Measurements from ENCODE around the gene MYL4.
"Not testable (repeated sequence)": the region's sequence is repeated elsewhere in the genome, so short reads cannot be mapped to it uniquely, and the experiment has no call there.

MYL4 gene

DNA sequence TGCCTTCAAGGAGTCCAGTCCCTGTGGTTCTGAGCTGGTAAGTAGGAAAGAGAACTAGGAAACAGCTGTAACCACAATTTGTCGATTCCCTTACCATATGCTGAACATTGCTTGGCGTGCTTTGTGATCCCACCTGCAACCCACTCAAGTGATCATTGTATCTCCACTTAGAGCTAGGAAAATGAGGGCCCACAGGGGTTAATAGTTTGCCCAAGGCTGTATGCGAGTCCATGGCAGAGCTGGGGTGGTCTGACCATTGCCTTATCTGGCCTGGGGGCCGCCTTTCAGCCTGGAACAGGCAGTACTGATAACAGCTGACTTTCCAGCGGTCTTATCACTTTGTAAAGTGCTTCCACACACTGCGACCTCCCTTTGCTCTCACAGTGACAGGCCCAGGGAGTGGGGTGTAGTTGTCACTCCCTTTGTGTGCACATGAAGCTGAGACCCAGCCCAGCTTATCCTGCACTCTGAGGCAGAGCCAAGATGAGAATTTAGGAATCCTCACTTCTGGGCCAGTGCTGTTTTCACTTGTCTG is 9.8 kb downstream of the MYL4 start:
- no peaks in the 10 kb centered on the region for H3K36me3 ChIP-seq (ENCODE audit: control insufficient read depth in 5 of 5, insufficient read depth in 5 of 5, low read length in 5 of 5)
- H3K27me3 ChIP-seq (ENCODE audit: control insufficient read depth in 5 of 5, insufficient read depth in 4 of 5, low read length in 5 of 5), result no peaks in the 10 kb centered on the region
- H3K9me3 ChIP-seq (ENCODE audit: control insufficient read depth in 5 of 5, low read length in 5 of 5), result no peaks in the 10 kb centered on the region
- peaks cover 0 to 26% (median 6%) of the 10 kb centered on the region in 5 donors for H3K4me1 ChIP-seq (ENCODE audit: control insufficient read depth in 5 of 5, insufficient read depth in 5 of 5, low read length in 5 of 5)
- no peak overlapping the region for H3K9ac ChIP-seq (ENCODE audit: low read length in 5 of 5)
- no peak overlapping the region for H3K27ac ChIP-seq (ENCODE audit: low read depth, low read length)
- no peak overlapping the region for H3K4me3 ChIP-seq (ENCODE audit: low read depth in 1 of 5, low read length in 5 of 5)

DNA sequence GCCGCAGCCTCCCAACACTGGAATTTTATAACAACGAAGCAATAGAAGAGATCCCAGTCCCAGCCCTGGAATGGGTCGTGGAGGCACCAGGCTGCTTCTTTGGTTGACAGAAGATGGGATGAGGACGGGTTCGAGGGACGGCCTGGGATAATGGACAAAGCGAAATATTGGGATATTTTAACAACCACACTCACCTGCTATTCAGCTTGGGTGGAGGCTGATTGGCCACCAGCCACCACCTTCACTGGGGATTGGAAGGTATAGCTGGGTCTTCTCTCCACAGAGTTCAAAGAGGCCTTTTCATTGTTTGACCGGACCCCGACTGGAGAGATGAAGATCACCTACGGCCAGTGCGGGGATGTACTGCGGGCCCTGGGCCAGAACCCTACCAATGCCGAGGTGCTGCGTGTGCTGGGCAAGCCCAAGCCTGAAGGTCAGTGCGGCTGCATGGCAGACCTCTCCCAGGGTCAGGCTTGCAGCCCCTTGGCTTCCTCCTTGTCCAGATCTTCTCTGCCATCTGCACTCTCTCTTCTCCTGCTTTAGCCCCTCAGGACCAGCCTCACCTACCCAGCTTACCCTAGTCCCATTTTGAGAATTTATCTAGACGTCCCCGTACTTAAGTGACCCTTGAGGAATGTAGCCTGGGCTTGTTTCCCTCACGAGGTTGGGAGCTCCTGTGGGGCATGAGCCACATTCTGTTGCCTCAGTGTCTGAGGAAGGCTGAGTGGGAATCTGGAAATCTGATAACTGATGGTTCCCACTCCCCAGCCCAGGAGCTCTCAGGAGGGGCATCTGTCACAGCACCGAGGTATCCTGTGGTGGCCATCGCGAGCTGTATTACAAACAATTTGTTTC is 10.7 kb downstream of the MYL4 start:
- no peaks in the 10 kb centered on the region for H3K27me3 ChIP-seq (ENCODE audit: control insufficient read depth in 5 of 5, insufficient read depth in 4 of 5, low read length in 5 of 5)
- H3K4me3 ChIP-seq (ENCODE audit: low read depth in 1 of 5, low read length in 5 of 5), result no peak overlapping the region
- peaks cover 2 to 33% (median 12%) of the 10 kb centered on the region in 5 donors for H3K4me1 ChIP-seq (ENCODE audit: control insufficient read depth in 5 of 5, insufficient read depth in 5 of 5, low read length in 5 of 5)
- H3K36me3 ChIP-seq (ENCODE audit: control insufficient read depth in 5 of 5, insufficient read depth in 5 of 5, low read length in 5 of 5), result no peaks in the 10 kb centered on the region
- H3K27ac ChIP-seq (ENCODE audit: low read depth, low read length), result no peak overlapping the region
- H3K9ac ChIP-seq (ENCODE audit: low read length in 5 of 5), result no peak overlapping the region
- no peaks in the 10 kb centered on the region for H3K9me3 ChIP-seq (ENCODE audit: control insufficient read depth in 5 of 5, low read length in 5 of 5)

DNA sequence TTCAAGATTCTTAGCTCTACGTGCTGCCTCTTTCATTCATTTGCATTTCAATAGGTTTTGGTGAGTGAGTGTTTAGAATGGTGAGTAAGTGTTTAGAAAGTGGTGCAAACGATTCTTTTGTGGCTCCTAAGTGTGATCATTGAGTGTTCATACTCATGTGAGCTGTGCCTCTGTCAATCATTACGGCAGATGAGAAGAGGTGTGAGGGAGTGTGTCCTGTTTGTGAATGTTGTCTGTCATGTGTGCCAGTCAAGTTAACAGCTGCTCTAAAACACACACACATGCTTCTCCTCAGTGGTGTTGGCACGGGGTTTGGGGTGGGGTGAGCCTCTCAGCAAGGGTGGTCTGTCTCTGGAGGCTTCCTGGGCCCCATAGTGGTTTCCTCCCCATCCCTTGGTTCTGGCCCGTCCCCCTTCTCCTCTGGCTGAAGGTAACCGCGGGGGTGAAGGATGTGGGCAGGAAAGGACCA is 11.4 kb downstream of the MYL4 start:
- H3K27ac ChIP-seq (ENCODE audit: low read depth, low read length), result no peak overlapping the region
- H3K4me3 ChIP-seq (ENCODE audit: low read depth in 1 of 5, low read length in 5 of 5), result no peak overlapping the region
- no peaks in the 10 kb centered on the region for H3K9me3 ChIP-seq (ENCODE audit: control insufficient read depth in 5 of 5, low read length in 5 of 5)
- no peak overlapping the region for H3K9ac ChIP-seq (ENCODE audit: low read length in 5 of 5)
- peaks cover 7 to 40% (median 18%) of the 10 kb centered on the region in 5 donors for H3K4me1 ChIP-seq (ENCODE audit: control insufficient read depth in 5 of 5, insufficient read depth in 5 of 5, low read length in 5 of 5)
- H3K27me3 ChIP-seq (ENCODE audit: control insufficient read depth in 5 of 5, insufficient read depth in 4 of 5, low read length in 5 of 5), result no peaks in the 10 kb centered on the region
- no peaks in the 10 kb centered on the region for H3K36me3 ChIP-seq (ENCODE audit: control insufficient read depth in 5 of 5, insufficient read depth in 5 of 5, low read length in 5 of 5)

DNA sequence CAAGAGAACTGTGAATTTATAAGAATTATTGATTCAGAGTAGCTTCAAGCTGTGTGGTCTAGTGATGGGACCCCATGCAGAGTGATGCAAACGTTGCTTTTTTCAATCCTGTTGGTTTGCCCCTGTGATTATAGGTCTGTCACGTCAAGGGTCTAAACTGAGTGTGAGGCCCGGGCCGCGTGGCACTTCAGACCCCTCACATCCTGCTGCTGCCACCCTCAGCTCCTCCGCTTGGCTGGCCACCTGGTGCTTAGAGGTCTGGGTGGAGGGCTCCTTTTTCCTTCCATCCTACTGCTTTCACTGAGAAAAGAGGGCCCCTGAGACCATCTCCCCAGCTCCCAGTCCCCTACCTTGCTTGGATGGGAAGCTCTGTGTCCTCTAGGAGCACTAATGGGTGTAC is 12.0 kb downstream of the MYL4 start:
- Histone ChIP-seq H3K4me3 (ENCODE audit: low read depth in 1 of 5, low read length in 5 of 5) (no peak overlapping the region), H3K9me3 (ENCODE audit: control insufficient read depth in 5 of 5, low read length in 5 of 5) (no peaks in the 10 kb centered on the region), H3K9ac (ENCODE audit: low read length in 5 of 5) (no peak overlapping the region), H3K4me1 (ENCODE audit: control insufficient read depth in 5 of 5, insufficient read depth in 5 of 5, low read length in 5 of 5) (peaks cover 11 to 46% (median 24%) of the 10 kb centered on the region in 5 donors), H3K36me3 (ENCODE audit: control insufficient read depth in 5 of 5, insufficient read depth in 5 of 5, low read length in 5 of 5) (no peaks in the 10 kb centered on the region), H3K27me3 (ENCODE audit: control insufficient read depth in 5 of 5, insufficient read depth in 4 of 5, low read length in 5 of 5) (no peaks in the 10 kb centered on the region), H3K27ac (ENCODE audit: low read depth, low read length) (no peak overlapping the region)

DNA sequence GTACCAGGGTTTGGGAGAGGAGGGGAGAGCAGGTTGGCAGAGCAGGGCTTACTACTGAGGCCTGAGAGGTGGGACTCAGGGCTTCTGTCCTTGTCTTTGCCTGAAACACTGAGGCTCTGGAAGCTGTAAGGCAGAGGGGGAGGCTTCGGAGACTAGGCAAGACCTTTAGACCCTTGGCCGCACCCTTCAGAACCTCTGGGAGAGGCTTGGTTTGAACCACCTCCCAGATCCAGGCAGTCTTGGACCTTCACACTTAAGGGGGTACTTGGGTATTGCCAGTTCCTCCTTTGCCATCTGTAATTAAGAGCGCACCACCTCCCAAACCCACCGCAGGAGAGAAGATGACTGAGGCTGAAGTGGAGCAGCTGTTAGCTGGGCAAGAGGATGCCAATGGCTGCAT is 12.9 kb downstream of the MYL4 start:
- no peaks in the 10 kb centered on the region for H3K27me3 ChIP-seq (ENCODE audit: control insufficient read depth in 5 of 5, insufficient read depth in 4 of 5, low read length in 5 of 5)
- H3K36me3 ChIP-seq (ENCODE audit: control insufficient read depth in 5 of 5, insufficient read depth in 5 of 5, low read length in 5 of 5), result no peaks in the 10 kb centered on the region
- H3K9me3 ChIP-seq (ENCODE audit: control insufficient read depth in 5 of 5, low read length in 5 of 5), result no peaks in the 10 kb centered on the region
- peaks cover 12 to 51% (median 27%) of the 10 kb centered on the region in 5 donors for H3K4me1 ChIP-seq (ENCODE audit: control insufficient read depth in 5 of 5, insufficient read depth in 5 of 5, low read length in 5 of 5)
- H3K9ac ChIP-seq (ENCODE audit: low read length in 5 of 5), result no peak overlapping the region
- no peak overlapping the region for H3K27ac ChIP-seq (ENCODE audit: low read depth, low read length)
- no peak overlapping the region for H3K4me3 ChIP-seq (ENCODE audit: low read depth in 1 of 5, low read length in 5 of 5)

DNA sequence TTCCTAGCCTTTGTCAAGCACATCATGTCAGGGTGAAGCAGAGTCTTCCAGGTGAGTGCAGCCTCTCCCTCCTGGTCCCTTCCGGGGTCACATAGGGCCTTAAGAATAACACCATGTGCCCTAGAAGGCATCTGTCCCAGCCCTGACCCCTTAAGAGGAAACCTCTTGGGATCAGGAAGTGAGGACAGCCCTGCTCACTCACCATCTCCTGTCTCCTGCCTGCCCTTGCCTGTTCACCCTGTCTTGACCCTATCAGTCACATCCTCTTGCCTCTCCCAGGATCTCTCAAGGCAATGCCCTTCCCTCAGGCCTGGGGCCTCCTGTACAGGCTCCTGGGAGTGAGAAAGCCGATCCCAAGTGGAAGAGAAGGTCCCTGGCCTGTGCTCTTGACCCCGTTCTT is 13.9 kb downstream of the MYL4 start:
- Histone ChIP-seq H3K4me1 (ENCODE audit: control insufficient read depth in 5 of 5, insufficient read depth in 5 of 5, low read length in 5 of 5) (peaks cover 12 to 45% (median 27%) of the 10 kb centered on the region in 5 donors), H3K27ac (ENCODE audit: low read depth, low read length) (no peak overlapping the region), H3K9ac (ENCODE audit: low read length in 5 of 5) (no peak overlapping the region), H3K9me3 (ENCODE audit: control insufficient read depth in 5 of 5, low read length in 5 of 5) (no peaks in the 10 kb centered on the region), H3K36me3 (ENCODE audit: control insufficient read depth in 5 of 5, insufficient read depth in 5 of 5, low read length in 5 of 5) (no peaks in the 10 kb centered on the region), H3K27me3 (ENCODE audit: control insufficient read depth in 5 of 5, insufficient read depth in 4 of 5, low read length in 5 of 5) (no peaks in the 10 kb centered on the region), H3K4me3 (ENCODE audit: low read depth in 1 of 5, low read length in 5 of 5) (no peak overlapping the region)

DNA sequence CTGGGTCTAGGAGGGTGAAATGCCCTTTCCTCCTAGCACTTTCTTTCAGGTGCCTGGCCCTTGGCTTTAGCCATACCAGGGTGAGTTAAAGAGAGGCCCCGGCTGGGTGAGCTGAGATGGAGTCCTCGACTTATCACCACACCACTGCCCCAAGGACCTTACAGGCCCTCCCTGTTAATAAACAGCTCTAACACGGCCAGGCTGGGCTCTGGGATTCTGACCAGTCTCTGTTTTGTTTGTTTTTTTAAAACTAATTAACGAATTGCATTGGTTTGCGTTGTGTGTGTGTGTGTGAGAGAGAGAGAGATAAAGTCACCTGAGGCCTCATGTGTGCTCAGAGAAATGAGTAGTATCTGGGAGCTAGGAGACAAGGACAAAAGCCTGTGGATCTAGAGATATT is 14.3 kb downstream of the MYL4 start:
- H3K4me1 ChIP-seq (ENCODE audit: control insufficient read depth in 5 of 5, insufficient read depth in 5 of 5, low read length in 5 of 5), result peaks cover 12 to 45% (median 27%) of the 10 kb centered on the region in 5 donors
- H3K9ac ChIP-seq (ENCODE audit: low read length in 5 of 5), result no peak overlapping the region
- no peaks in the 10 kb centered on the region for H3K27me3 ChIP-seq (ENCODE audit: control insufficient read depth in 5 of 5, insufficient read depth in 4 of 5, low read length in 5 of 5)
- H3K27ac ChIP-seq (ENCODE audit: low read depth, low read length), result peak overlapping the region; percentile 97
- no peak overlapping the region for H3K4me3 ChIP-seq (ENCODE audit: low read depth in 1 of 5, low read length in 5 of 5)
- no peaks in the 10 kb centered on the region for H3K36me3 ChIP-seq (ENCODE audit: control insufficient read depth in 5 of 5, insufficient read depth in 5 of 5, low read length in 5 of 5)
- H3K9me3 ChIP-seq (ENCODE audit: control insufficient read depth in 5 of 5, low read length in 5 of 5), result no peaks in the 10 kb centered on the region

DNA sequence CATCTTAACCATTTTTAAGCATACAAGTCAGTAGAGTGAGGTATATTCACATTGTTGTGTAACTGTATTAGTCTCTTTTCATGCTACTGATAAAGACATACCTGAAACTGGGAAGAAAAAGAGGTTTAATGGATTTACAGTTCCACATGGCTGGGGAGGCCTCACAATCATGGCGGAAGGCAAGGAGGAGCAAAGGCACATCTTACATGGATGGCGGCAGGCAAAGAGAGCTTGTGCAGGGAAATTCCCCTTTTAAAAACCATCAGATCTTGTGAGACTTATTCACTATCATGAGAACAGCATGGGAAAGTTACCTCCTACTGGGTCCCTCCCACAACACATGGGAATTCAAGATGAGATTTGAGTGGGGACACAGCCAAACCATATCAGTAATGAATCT is 14.9 kb downstream of the MYL4 start:
- Histone ChIP-seq H3K4me1 (ENCODE audit: control insufficient read depth in 5 of 5, insufficient read depth in 5 of 5, low read length in 5 of 5) (peaks cover 12 to 39% (median 27%) of the 10 kb centered on the region in 5 donors), H3K27ac (ENCODE audit: low read depth, low read length) (peak overlapping the region; percentile 97)
- not testable (repeated sequence) for H3K9me3 ChIP-seq (ENCODE audit: control insufficient read depth in 5 of 5, low read length in 5 of 5); H3K9ac ChIP-seq (ENCODE audit: low read length in 5 of 5); H3K27me3 ChIP-seq (ENCODE audit: control insufficient read depth in 5 of 5, insufficient read depth in 4 of 5, low read length in 5 of 5); H3K4me3 ChIP-seq (ENCODE audit: low read depth in 1 of 5, low read length in 5 of 5); H3K36me3 ChIP-seq (ENCODE audit: control insufficient read depth in 5 of 5, insufficient read depth in 5 of 5, low read length in 5 of 5)

DNA sequence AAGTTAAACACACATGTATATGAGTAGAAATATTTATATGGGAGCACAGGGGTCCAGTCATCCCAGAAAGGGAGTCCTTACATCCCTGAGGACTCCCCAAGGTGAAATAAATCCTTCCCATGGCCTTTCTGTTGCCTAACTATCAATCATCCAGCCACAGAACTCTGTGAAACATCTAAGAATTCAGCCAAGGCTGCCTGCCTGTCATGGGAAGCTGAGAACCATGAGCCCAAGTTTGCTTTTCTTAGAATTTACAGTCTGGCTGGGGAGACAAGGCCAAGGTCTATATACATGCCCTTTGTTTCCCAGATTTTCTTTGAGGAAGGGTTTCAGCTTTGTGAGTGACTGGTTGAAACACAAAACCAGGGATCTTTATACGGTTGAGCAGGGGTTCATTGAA is 15.8 kb downstream of the MYL4 start:
- Histone ChIP-seq H3K9ac (ENCODE audit: low read length in 5 of 5) (peak overlapping the region in 3 of 5 donors; percentile 22 to 69 (median 43)), H3K4me3 (ENCODE audit: low read depth in 1 of 5, low read length in 5 of 5) (peak overlapping the region in 1 of 5 donors; percentile 23), H3K36me3 (ENCODE audit: control insufficient read depth in 5 of 5, insufficient read depth in 5 of 5, low read length in 5 of 5) (no peaks in the 10 kb centered on the region), H3K4me1 (ENCODE audit: control insufficient read depth in 5 of 5, insufficient read depth in 5 of 5, low read length in 5 of 5) (peaks cover 12 to 44% (median 31%) of the 10 kb centered on the region in 5 donors), H3K27me3 (ENCODE audit: control insufficient read depth in 5 of 5, insufficient read depth in 4 of 5, low read length in 5 of 5) (no peaks in the 10 kb centered on the region), H3K9me3 (ENCODE audit: control insufficient read depth in 5 of 5, low read length in 5 of 5) (no peaks in the 10 kb centered on the region), H3K27ac (ENCODE audit: low read depth, low read length) (peak overlapping the region; percentile 97)

DNA sequence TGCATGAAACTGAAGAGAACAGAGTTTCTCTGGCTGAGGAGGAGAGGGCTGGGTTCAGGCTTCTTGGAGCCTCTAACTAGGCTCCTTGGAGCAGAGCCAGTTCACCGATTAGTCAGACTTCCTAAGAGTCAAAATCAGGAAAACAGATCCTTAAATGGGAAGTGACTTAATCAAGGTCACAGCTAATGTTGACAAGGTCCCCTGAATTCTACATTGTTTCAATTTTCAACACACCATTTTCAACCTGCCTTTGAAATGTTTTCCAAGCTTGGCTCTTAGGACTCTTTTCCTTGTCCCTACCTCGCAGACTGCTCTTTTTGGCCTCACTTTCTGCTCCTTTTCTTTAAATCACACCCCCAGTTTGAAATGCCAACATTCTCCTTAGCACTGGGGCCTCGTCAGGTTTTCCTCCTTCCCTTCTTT is 16.3 kb downstream of the MYL4 start:
- peak overlapping the region in 1 of 5 donors; percentile 36 for H3K4me3 ChIP-seq (ENCODE audit: low read depth in 1 of 5, low read length in 5 of 5)
- H3K9ac ChIP-seq (ENCODE audit: low read length in 5 of 5), result peak overlapping the region; percentile 17 to 54 (median 41)

More for the DNA sequence above, 16.3 kb downstream of the MYL4 start:
- Histone ChIP-seq H3K4me1 (ENCODE audit: control insufficient read depth in 5 of 5, insufficient read depth in 5 of 5, low read length in 5 of 5) (peaks cover 12 to 49% (median 31%) of the 10 kb centered on the region in 5 donors), H3K36me3 (ENCODE audit: control insufficient read depth in 5 of 5, insufficient read depth in 5 of 5, low read length in 5 of 5) (no peaks in the 10 kb centered on the region), H3K9me3 (ENCODE audit: control insufficient read depth in 5 of 5, low read length in 5 of 5) (no peaks in the 10 kb centered on the region), H3K27ac (ENCODE audit: low read depth, low read length) (peak overlapping the region; percentile 97), H3K27me3 (ENCODE audit: control insufficient read depth in 5 of 5, insufficient read depth in 4 of 5, low read length in 5 of 5) (no peaks in the 10 kb centered on the region)
